ENCODE measurements around the gene HOXB8. TPM values are rescaled to one million over a fixed set of nuclear protein-coding genes. Genes with fewer than 3 reads are reported as not detected.

Gene HOXB8
- total RNA-seq, 1 donor from 2014 or later: 0.21 TPM

GRCh38 chr17:48647103-48647962 lies 32.2 kb upstream of the HOXB8 start:
- intact Hi-C loops (cut with DNase I): no loop called here
- no peak overlapping the region for H3K27ac ChIP-seq
- H3K9me3 ChIP-seq: no peaks in the 10 kb centered on the region
- DNase-seq: no peak
- no peaks in the 10 kb centered on the region for H3K36me3 ChIP-seq
- peaks cover 82% of the 10 kb centered on the region for H3K27me3 ChIP-seq (ENCODE audit: low read depth)
- peak overlapping the region; percentile 53 for H3K4me3 ChIP-seq
- TF ChIP-seq CTCF (IDR thresholded peaks at IDR 0.05): no peak
- peaks cover 13% of the 10 kb centered on the region for H3K4me1 ChIP-seq
- ATAC-seq: peak in 1 of 2 donors; percentile 32

GRCh38 chr17:48646183-48647102 lies 31.4 kb upstream of the HOXB8 start:
- no peaks in the 10 kb centered on the region for H3K9me3 ChIP-seq
- H3K27me3 ChIP-seq (ENCODE audit: low read depth): peaks cover 91% of the 10 kb centered on the region
- H3K36me3 ChIP-seq: no peaks in the 10 kb centered on the region
- no peak for TF ChIP-seq CTCF (IDR thresholded peaks at IDR 0.05)
- H3K4me3 ChIP-seq: peak overlapping the region; percentile 53
- intact Hi-C loops (cut with DNase I): no loop called here
- H3K4me1 ChIP-seq: peaks cover 13% of the 10 kb centered on the region
- no peak for DNase-seq
- no peak overlapping the region for H3K27ac ChIP-seq
- ATAC-seq: peak; percentile 44 to 54

- DNase-seq (no peak), ATAC-seq (no peak)
- intact Hi-C loops (cut with DNase I): no loop called here
- no peaks in the 10 kb centered on the region for H3K36me3 ChIP-seq
- peaks cover 98% of the 10 kb centered on the region for H3K27me3 ChIP-seq (ENCODE audit: low read depth)
- no peak overlapping the region for H3K27ac ChIP-seq
- H3K4me1 ChIP-seq: peaks cover 13% of the 10 kb centered on the region
- H3K4me3 ChIP-seq: no peak overlapping the region
- TF ChIP-seq CTCF (IDR thresholded peaks at IDR 0.05): no peak
- H3K9me3 ChIP-seq: no peaks in the 10 kb centered on the region
These were observed 30.6 kb upstream of the HOXB8 start for GRCh38 chr17:48645639-48646182.

GRCh38 chr17:48644910-48645557 lies 29.9 kb upstream of the HOXB8 start:
- TF ChIP-seq CTCF (IDR thresholded peaks at IDR 0.05): no peak
- DNase-seq (no peak), ATAC-seq (no peak)
- no peaks in the 10 kb centered on the region for H3K9me3 ChIP-seq
- H3K27me3 ChIP-seq (ENCODE audit: low read depth): peaks cover 99% of the 10 kb centered on the region
- no peaks in the 10 kb centered on the region for H3K36me3 ChIP-seq
- H3K4me3 ChIP-seq: no peak overlapping the region
- H3K4me1 ChIP-seq: peaks cover 13% of the 10 kb centered on the region
- intact Hi-C loops (cut with DNase I): no loop called here
- H3K27ac ChIP-seq: no peak overlapping the region

- Histone ChIP-seq H3K4me3 (no peak overlapping the region), H3K27me3 (ENCODE audit: low read depth) (peaks cover 99% of the 10 kb centered on the region), H3K36me3 (no peaks in the 10 kb centered on the region), H3K9me3 (no peaks in the 10 kb centered on the region), H3K4me1 (peaks cover 13% of the 10 kb centered on the region), H3K27ac (no peak overlapping the region)
- no peak for TF ChIP-seq CTCF (IDR thresholded peaks at IDR 0.05)
- no peak for ATAC-seq
- DNase-seq: no peak
- intact Hi-C loops (cut with DNase I): no loop called here
These were observed 29.1 kb upstream of the HOXB8 start for GRCh38 chr17:48644159-48644558.
